ENCODE data around the gene TAF11L14.
"Not testable (repeated sequence)": the region's sequence is repeated elsewhere in the genome, so short reads cannot be mapped to it uniquely, and the experiment has no call there.

Gene TAF11L14

GRCh38 chr5:17634160-17634559 lies at the start of gene TAF11L14:
TAF11L14 (plus strand) TSS chr5:17634460.
- no peak for DNase-seq (ENCODE audit: low read depth)

GRCh38 chr5:17585658-17586057 lies 48.6 kb upstream of the TAF11L14 start, which contains the start of gene TAF11L7:
TAF11L7 (minus strand) TSS chr5:17585758.
- DNase-seq (ENCODE audit: low read depth) = not testable (repeated sequence)

DNA sequence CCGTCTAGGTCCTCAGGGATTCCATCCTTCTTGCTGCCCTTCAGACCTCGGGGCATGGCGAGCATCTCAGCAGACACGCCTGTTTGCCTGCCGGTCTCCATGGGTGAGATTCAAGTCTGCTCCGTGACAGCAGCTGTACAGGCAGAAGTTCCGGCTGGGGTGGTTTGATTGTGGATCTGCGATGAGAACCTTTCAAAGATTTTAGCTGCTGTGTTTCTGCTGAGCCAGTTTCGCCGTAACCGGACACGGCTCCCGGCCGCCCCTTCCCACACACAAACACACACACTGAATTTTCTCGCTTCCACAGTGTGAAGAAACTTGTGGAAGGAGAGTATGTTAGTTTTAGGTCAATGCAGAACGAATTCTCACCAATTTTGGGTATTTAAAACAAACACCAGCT lies 43.4 kb upstream of the TAF11L14 start, which contains the start of gene TAF11L8:
Gene TAF11L8 (minus strand): TSS at position 101 of the 400 bp plus-strand sequence.
- DNase-seq (ENCODE audit: low read depth) = not testable (repeated sequence)

GRCh38 chr5:17594255-17594654 lies 40.0 kb upstream of the TAF11L14 start, which contains the start of gene TAF11L9:
TAF11L9 (minus strand) TSS chr5:17594394.
- not testable (repeated sequence) for DNase-seq (ENCODE audit: low read depth)

DNA sequence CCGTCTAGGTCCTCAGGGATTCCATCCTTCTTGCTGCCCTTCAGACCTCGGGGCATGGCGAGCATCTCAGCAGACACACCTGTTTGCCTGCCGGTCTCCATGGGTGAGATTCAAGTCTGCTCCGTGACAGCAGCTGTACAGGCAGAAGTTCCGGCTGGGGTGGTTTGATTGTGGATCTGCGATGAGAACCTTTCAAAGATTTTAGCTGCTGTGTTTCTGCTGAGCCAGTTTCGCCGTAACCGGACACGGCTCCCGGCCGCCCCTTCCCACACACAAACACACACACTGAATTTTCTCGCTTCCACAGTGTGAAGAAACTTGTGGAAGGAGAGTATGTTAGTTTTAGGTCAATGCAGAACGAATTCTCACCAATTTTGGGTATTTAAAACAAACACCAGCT lies 36.5 kb upstream of the TAF11L14 start, which contains the start of gene TAF11L10:
Gene TAF11L10 (minus strand): TSS at position 101 of the 400 bp plus-strand sequence.
- not testable (repeated sequence) for DNase-seq (ENCODE audit: low read depth)

GRCh38 chr5:17603880-17604279 lies 30.4 kb upstream of the TAF11L14 start, which contains the start of gene TAF11L11:
TAF11L11 (plus strand) TSS chr5:17604183.
- DNase-seq (ENCODE audit: low read depth) = not testable (repeated sequence)

GRCh38 chr5:17604951-17605350 lies 29.3 kb upstream of the TAF11L14 start:
- no peak for DNase-seq (ENCODE audit: low read depth)

- not testable (repeated sequence) for DNase-seq (ENCODE audit: low read depth)
These were observed 26.8 kb upstream of the TAF11L14 start for GRCh38 chr5:17607461-17607860.

GRCh38 chr5:17610092-17610491 lies 24.2 kb upstream of the TAF11L14 start, which contains the start of gene TAF11L12:
TAF11L12 (plus strand) TSS chr5:17610392.
- DNase-seq (ENCODE audit: low read depth) = not testable (repeated sequence)

DNA sequence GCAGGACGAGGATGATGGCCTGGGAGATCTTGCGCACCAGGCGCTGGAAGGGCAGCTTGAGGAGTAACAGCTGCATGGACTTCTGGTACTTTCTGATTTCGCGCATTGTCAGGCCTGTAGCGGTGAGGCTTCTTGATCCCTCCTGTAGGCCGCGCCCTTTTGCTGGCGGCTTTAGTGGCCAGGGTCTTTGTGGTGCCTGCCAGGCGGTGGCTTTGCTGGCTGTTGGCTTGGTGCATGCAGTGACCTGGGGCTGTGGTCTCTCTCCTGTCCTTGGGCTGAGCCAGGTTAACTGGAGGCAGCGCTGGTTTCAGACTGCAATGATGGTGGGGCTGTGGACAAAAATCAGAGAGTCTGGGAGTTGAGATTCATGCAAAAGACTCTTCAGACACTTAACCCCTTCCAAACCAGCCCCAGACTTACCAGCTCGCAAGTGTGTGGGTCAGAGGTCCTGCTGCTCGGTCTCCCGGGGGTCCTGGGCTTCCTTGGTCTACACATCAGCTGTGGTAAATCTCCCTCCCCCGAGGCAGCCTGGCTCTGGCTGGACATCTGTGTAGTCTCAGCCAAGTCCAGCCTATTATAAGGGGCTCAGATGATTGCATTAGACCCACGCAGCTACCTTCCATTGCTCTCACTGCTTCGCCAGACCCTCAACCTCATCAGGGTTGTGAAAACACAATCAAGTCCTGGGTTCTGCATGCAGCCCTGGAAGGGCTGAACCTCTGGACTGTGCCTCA lies 19.2 kb upstream of the TAF11L14 start:
- no peak for DNase-seq (ENCODE audit: low read depth)

- no peak for DNase-seq (ENCODE audit: low read depth)
These were observed 14.9 kb upstream of the TAF11L14 start for GRCh38 chr5:17619354-17619753.

- DNase-seq (ENCODE audit: low read depth) = no peak
These were observed 13.6 kb upstream of the TAF11L14 start for GRCh38 chr5:17620627-17621026.

DNA sequence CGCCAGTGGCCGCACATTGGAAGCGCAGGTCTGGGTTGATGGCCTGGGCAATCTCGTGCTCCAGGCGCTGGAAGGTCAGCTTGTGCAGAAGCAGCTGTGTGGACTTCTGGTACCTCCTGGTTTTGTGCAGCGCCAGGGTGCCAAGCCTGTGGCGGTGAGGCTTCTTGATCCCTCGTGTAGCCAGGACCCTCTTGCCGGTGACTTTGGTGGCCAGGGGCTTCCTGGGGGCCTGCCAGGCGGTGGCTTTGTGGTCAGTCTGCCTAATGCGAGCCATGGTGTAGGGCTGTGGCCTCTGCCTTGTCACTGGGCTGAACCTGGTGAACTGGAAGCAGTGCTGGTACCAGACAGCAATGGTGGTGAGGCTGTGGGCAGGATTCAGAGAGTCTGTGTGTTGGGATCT lies 8.6 kb upstream of the TAF11L14 start:
- DNase-seq (ENCODE audit: low read depth) = no peak

GRCh38 chr5:17631788-17632187 lies 2.5 kb upstream of the TAF11L14 start, which contains the start of gene TAF11L13:
TAF11L13 (plus strand) TSS chr5:17632088.
- DNase-seq (ENCODE audit: low read depth) = not testable (repeated sequence)

- DNase-seq (ENCODE audit: low read depth) = not testable (repeated sequence)
These were observed 15.0 kb downstream of the TAF11L14 start for GRCh38 chr5:17649232-17649631.

DNA sequence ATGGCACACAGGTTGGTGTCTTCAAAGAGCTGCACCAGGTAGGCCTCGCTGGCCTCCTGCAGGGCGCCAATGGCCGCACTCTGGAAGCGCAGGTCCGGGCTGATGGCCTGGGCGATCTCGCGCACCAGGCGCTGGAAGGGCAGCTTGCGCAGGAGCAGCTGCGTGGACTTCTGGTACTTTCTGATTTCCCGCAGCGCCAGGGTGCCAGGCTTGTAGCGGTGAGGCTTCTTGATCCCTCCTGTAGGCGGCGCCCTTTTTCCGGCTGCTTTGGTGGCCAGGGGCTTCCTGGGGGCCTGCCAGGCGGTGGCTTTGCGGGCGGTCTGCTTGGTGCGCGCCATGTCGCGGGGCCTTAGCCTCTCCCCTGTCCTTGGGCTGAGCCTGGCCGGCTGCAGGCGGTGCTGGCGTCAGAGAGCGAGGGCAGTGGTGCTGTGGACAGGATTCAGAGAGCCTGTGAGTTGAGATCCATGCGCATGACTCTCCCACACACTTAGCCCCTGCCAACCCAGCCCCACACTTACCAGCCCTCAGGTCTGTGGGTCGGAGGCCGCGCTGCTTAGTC lies 21.0 kb downstream of the TAF11L14 start:
- DNase-seq (ENCODE audit: low read depth) = not testable (repeated sequence)

- DNase-seq (ENCODE audit: low read depth) = no peak
These were observed 21.7 kb downstream of the TAF11L14 start for GRCh38 chr5:17655921-17656320.

GRCh38 chr5:17663182-17663581 lies 28.9 kb downstream of the TAF11L14 start:
- no peak for DNase-seq (ENCODE audit: low read depth)

- no peak for DNase-seq (ENCODE audit: low read depth)
These were observed 31.6 kb downstream of the TAF11L14 start for GRCh38 chr5:17665836-17666235.

- no peak for DNase-seq (ENCODE audit: low read depth)
These were observed 32.5 kb downstream of the TAF11L14 start for GRCh38 chr5:17666726-17667235.

DNA sequence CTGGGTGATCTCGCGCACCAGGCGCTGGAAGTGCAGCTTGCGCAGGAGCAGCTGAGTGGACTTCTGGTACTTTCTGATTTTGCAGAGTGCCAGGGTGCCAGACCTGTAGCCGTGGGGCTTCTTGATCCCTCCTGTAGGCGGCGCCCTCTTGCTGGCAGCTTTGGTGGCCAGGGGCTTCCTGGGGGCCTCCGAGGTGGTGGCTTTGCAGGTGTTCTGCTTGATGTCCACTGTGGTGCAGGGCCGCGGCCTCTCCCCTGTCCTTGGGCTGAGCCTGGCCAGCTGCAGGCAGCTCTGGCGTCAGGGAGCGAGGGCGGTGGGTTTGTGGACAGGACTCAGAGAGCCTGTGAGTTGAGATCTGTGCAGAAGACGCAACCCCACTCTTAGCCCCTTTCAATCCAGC lies 36.1 kb downstream of the TAF11L14 start:
- DNase-seq (ENCODE audit: low read depth) = no peak

- DNase-seq (ENCODE audit: low read depth) = no peak
These were observed 44.6 kb downstream of the TAF11L14 start for GRCh38 chr5:17678751-17679324.
